Measurements from ENCODE around the gene ANXA9.
A peak's percentile ranks its signal among the peaks of the same experiment; 100 is the strongest.

ANXA9 gene

DNA sequence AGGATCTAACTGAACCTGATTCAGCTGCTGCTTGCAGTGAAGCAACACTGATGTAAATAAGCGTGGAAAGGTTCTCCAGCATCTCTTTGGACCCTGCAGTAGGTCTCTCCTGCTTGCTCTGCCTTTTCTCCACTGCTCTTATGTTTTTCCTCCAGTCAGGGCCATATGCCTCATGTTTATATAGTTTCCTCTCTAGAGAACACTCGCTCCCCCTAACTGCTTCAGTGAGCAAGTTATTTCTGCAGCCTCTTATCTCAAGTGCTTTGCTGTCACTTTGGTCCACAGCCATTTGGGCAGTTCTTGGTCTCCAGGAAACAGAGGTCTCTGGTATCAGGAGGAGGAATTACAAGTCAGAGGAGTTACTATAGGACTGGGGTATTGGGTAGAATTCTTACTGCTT, 31.4 kb downstream of the ANXA9 start:
- peaks cover 14 to 25% of the 10 kb centered on the region in 2 donors for H3K4me1 Mint-ChIP-seq (ENCODE audit: low read depth in 2 of 2)
- ATAC-seq (replicated peaks) (no peak), DNase-seq (no peak)
- no peaks in the 10 kb centered on the region for H3K27me3 Mint-ChIP-seq
- H3K36me3 Mint-ChIP-seq (ENCODE audit: insufficient read depth): peaks cover 21% of the 10 kb centered on the region
- no peak overlapping the region for H3K4me3 Mint-ChIP-seq
- H3K9me3 Mint-ChIP-seq: no peaks in the 10 kb centered on the region
- H3K27ac Mint-ChIP-seq: no peak overlapping the region

DNA sequence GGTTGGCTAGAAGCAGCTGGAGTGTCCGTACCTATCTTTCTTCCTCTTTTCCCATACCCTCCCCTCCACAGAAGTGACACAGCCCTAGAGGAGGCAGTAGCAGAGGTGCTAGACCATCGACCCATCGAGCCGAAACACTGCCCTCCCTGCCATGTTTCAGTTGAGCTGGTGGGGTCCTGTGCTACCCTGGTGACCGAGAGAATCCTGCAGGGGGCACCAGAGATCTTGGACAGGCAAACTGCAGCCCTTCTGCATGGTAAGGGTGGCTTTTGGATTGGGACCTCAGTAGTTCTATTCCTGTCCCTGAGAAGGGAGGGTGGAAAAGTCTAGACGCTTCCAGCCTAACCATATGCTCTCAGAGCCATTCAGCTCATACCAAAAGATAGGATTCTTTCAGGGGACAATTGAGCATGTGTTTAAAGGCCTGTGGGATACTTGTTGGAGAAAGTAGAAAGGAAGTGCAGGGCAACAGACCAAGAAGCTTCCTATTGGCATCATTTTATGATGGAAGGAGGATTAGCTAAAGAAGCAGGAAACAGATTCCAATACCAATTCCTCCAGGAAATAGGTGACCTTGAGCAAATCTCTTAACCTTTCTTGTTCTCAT, 42.6 kb downstream of the ANXA9 start:
- Mint-ChIP-seq H3K9me3 (no peaks in the 10 kb centered on the region), H3K36me3 (ENCODE audit: insufficient read depth) (peaks cover 44% of the 10 kb centered on the region), H3K4me3 (peak overlapping the region; percentile 13 to 47), H3K4me1 (ENCODE audit: low read depth in 2 of 2) (peaks cover 5% of the 10 kb centered on the region in 2 donors), H3K27me3 (no peaks in the 10 kb centered on the region), H3K27ac (peak overlapping the region in 1 of 2 donors; percentile 75)
- DNase-seq: peak; percentile 87 to 90 (median 89)
- peak; percentile 100 for ATAC-seq (replicated peaks)

DNA sequence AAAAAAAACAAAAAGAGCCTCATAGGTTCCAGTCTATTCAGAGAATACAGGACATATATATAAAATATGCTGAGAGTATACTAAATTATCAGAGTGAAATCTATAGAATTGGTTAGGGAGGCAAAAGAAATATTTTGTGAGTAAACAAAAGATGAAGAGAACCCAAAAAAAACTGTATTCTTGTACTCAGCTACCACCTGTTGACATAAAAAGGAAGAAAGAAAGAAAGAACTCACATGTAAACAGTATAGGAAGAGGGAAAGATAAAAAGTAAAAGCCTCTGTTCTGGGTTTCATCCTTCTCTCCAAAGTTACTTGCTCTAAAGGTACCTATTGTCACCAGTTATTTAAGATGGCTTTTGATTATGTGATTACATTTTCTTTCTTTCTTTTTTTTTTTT, 44.4 kb downstream of the ANXA9 start:
- no peaks in the 10 kb centered on the region for H3K9me3 Mint-ChIP-seq
- peaks cover 5% of the 10 kb centered on the region in 2 donors for H3K4me1 Mint-ChIP-seq (ENCODE audit: low read depth in 2 of 2)
- H3K36me3 Mint-ChIP-seq (ENCODE audit: insufficient read depth): peaks cover 37% of the 10 kb centered on the region
- ATAC-seq (replicated peaks): no peak
- no peak overlapping the region for H3K27ac Mint-ChIP-seq
- H3K4me3 Mint-ChIP-seq: no peak overlapping the region
- DNase-seq: no peak
- H3K27me3 Mint-ChIP-seq: no peaks in the 10 kb centered on the region

GRCh38 chr1:151032164-151032563, 50.1 kb downstream of the ANXA9 start:
- DNase-seq (no peak), ATAC-seq (replicated peaks) (no peak)
- Mint-ChIP-seq H3K4me1 (ENCODE audit: low read depth in 2 of 2) (peaks cover 2 to 3% of the 10 kb centered on the region in 2 donors), H3K36me3 (ENCODE audit: insufficient read depth) (peaks cover 29% of the 10 kb centered on the region), H3K4me3 (no peak overlapping the region), H3K27me3 (no peaks in the 10 kb centered on the region), H3K9me3 (no peaks in the 10 kb centered on the region), H3K27ac (no peak overlapping the region)

DNA sequence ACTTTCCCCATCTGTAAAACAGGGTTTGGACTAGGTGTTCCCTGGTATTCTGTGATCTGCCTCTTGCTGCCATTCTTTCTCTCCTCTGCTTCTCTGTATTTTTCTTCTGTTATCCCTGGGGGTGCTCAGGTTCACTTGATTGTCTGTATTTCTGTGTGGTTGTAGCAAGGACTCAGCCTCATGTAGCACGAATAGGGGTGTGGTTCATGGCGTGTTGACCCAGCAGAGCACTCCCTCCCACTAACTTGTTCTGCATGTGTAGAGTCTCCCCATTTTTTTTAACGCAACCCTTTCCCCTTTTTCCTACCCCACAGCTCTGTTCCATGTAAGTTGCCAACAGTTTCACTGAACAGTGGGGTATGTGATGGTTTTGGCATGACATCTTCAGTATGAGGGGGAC, 53.1 kb downstream of the ANXA9 start:
- ATAC-seq (replicated peaks): no peak
- Mint-ChIP-seq H3K9me3 (no peaks in the 10 kb centered on the region), H3K4me1 (ENCODE audit: low read depth in 2 of 2) (peaks cover 3% of the 10 kb centered on the region in 2 donors), H3K27me3 (no peaks in the 10 kb centered on the region), H3K4me3 (no peak overlapping the region), H3K36me3 (ENCODE audit: insufficient read depth) (peaks cover 16% of the 10 kb centered on the region), H3K27ac (peak overlapping the region; percentile 67 to 82)
- no peak for DNase-seq

GRCh38 chr1:151036356-151036755, 54.3 kb downstream of the ANXA9 start, which contains the start of gene BNIPL:
Gene BNIPL, plus strand, starts transcription at chr1:151036586. Its CDS starts 140 bp downstream, at chr1:151036726.
- H3K27me3 Mint-ChIP-seq: no peaks in the 10 kb centered on the region
- H3K9me3 Mint-ChIP-seq: no peaks in the 10 kb centered on the region
- peaks cover 16% of the 10 kb centered on the region for H3K36me3 Mint-ChIP-seq (ENCODE audit: insufficient read depth)
- DNase-seq (no peak), ATAC-seq (replicated peaks) (no peak)
- H3K4me1 Mint-ChIP-seq (ENCODE audit: low read depth in 2 of 2): peaks cover 3% of the 10 kb centered on the region in 2 donors
- H3K4me3 Mint-ChIP-seq: no peak within 1 kb of the TSS
- H3K27ac Mint-ChIP-seq: peak within 1 kb of the TSS; percentile 67 to 82

- no peaks in the 10 kb centered on the region for H3K9me3 Mint-ChIP-seq
- ATAC-seq (replicated peaks): no peak
Measured at GRCh38 chr1:151037032-151037431, 54.9 kb downstream of the ANXA9 start.

DNA sequence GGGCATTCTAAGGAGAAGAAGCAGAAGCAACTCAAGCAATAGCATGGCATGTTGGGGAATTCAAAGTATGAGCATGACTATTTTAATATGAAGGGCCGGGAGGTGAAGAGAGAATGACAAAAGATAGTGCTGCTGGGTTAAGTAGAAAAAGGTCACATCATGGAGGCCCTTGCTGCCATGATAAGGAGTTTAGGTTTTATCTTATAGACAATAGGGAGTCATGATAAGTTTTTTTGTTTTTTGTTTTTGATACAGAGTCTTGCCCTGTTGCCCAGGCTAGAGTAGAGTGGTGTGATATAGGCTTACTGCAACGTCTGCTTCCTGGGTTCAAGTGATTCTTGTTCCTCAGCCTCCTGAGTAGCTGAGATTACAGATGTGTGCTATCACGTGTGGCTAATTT, 57.4 kb downstream of the ANXA9 start:
- H3K4me1 Mint-ChIP-seq (ENCODE audit: low read depth in 2 of 2): peaks cover 3 to 9% of the 10 kb centered on the region in 2 donors
- no peaks in the 10 kb centered on the region for H3K27me3 Mint-ChIP-seq
- ATAC-seq (replicated peaks) (no peak), DNase-seq (no peak)
- H3K27ac Mint-ChIP-seq: peak overlapping the region in 1 of 2 donors; percentile 0
- no peak overlapping the region for H3K4me3 Mint-ChIP-seq
- peaks cover 10% of the 10 kb centered on the region for H3K36me3 Mint-ChIP-seq (ENCODE audit: insufficient read depth)
- H3K9me3 Mint-ChIP-seq: no peaks in the 10 kb centered on the region

More at GRCh38 chr1:151037032-151037431, 54.9 kb downstream of the ANXA9 start:
- H3K27ac Mint-ChIP-seq: peak overlapping the region; percentile 67 to 82
- peaks cover 3% of the 10 kb centered on the region in 2 donors for H3K4me1 Mint-ChIP-seq (ENCODE audit: low read depth in 2 of 2)
- no peak for DNase-seq
- peaks cover 16% of the 10 kb centered on the region for H3K36me3 Mint-ChIP-seq (ENCODE audit: insufficient read depth)
- H3K27me3 Mint-ChIP-seq: no peaks in the 10 kb centered on the region
- H3K4me3 Mint-ChIP-seq: no peak overlapping the region

- Mint-ChIP-seq H3K27ac (no peak overlapping the region), H3K4me1 (ENCODE audit: low read depth in 2 of 2) (peaks cover 16 to 23% of the 10 kb centered on the region in 2 donors), H3K27me3 (no peaks in the 10 kb centered on the region), H3K4me3 (no peak overlapping the region), H3K36me3 (ENCODE audit: insufficient read depth) (peaks cover 9% of the 10 kb centered on the region), H3K9me3 (no peaks in the 10 kb centered on the region)
- no peak for DNase-seq
- no peak for ATAC-seq (replicated peaks)
Measured at GRCh38 chr1:151043163-151043562, 61.1 kb downstream of the ANXA9 start.
